COR-L47 (cell line): Measurements from ENCODE around the gene C1orf116.

Experiments used
- DNase-seq: peaks from one replicate; lab custom pipeline; 2025; lab: John Stamatoyannopoulos, UW

The C1orf116 gene

DNA sequence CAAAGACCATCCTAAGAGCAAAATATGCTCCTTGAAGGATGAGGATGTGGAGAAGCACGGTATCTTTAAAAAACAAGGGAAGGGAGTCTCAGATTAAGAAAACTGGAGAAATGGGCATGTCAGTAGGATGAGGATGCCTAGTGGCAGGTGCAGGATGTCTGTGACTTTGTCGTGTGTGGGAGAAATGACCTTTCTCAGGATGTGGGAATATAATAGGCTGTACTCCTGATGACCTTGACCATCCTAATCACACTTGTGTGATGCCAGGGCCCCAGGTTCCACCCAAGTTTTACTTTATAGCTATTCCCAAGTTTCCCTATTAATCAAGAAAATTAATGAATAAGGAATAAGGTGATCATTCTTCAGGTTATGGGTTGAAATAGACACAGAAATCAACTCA, 12.9 kb downstream of the C1orf116 start:
- no peak for DNase-seq

DNA sequence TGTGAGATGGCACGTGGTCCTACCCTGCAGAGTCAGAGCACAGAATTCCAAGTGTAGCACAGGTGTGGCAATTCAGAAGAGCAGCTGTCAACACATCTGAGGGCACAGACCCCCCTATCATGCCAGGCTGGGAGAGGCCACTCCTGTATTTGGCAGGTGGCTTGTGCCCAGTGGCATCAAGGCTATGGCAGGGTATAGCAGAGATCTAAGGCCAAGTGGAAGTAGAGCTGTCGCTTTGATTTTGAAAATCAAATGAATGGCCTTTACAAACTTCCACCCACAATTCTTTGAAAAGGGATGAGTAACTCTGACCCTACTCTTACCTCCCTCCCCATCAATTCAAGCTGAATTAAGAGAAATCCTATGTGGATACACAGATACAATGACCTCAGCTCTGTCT, 13.4 kb downstream of the C1orf116 start:
- no peak for DNase-seq

DNA sequence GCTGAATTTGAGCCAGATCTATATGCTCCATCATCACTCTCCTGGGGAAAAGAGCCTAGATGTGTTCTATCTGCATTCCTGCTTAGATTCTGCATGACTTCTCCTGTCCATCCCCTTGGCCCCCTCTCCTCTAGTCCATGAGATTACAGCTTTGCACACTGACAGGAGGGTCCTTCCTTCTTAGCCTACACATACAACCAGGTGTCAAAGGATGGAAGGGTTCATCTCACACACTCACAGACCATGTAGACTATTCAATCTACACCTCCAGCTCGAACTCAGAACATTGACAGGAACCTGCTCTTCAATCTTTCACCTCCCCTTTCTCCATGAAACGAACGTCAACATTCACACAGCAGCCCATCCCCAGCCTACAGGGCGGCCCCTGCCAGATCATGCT, 13.8 kb downstream of the C1orf116 start:
- no peak for DNase-seq

DNA sequence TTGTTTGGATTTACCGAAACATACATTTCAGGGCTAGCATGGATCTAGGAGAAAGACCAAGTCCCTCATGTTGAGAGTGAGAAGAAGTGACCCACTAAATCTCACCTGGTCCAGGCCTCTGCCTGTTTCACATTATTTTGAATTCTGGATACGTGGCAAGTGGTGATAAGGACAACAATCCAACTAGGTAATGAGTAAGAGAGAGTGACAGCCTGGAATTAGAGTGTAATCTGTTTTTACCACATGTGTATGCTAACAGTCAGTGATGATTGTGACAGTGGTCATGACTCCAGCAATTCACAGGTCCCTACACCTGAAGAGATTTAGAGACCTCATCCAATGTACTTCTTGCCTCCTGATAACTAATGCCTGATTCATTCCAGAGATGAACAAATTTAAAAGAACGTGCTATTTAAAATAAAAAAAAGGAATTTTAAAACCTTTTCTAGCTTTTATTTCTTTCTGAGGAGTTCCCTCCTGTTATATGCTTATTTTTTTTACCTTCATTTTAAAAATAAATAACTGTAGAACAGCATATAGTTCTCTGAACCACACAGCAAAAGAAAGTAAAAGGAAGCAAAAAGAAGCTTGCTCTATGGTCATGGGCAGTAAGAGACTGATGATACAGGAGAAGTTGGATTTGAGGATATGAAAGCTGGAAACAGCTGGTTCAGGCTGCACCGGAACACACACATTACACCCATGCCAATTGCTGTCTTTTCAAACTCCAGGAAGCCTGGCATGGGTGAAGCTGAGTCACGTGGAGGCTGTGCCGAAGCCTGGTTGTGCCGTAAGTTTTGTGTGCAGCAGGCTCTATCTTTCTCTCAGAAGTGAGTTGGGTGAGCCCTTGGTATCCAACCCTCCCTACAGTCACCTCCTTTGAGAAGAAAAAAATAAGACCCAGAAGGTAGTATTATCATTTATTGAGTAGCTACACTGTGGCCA, 14.7 kb downstream of the C1orf116 start:
- no peak for DNase-seq

DNA sequence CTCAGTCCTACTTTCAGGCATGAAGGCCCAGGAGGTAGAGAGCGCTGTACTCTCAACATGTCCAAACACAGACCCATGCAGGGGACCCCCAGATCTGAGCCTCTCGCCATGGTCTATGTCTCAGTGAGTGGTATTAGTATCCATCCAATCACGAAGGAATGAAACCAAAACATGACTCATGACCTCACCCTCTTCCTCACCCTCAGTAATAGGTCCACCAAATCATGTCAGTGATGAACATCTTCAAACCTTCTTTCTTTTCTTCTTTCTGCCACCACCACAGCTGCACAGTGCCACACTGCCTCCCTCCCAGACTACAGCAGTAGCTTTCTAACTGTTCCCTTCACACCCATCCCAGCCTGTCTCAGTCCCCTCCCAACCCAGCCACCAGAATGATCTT, 16.8 kb downstream of the C1orf116 start:
- DNase-seq = no peak

DNA sequence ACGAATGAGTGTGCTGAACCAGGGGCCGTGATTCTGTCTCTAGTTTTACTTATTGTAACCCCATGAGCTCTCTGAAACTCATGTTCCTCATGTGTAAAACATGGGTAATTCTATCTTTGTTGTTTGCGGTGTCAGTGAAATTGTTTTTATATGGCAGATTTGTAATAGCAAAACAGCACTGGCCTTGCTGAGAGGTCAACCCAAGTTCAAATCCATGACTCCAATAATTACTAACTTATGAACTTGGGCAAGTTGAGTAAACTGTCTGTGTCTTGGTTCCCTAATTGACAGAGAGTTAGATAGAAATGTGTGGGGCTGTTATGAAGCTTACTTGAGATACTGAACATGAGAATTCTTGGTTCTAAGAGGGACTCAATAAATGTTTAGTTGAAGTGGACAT, 17.8 kb downstream of the C1orf116 start:
- DNase-seq = no peak

DNA sequence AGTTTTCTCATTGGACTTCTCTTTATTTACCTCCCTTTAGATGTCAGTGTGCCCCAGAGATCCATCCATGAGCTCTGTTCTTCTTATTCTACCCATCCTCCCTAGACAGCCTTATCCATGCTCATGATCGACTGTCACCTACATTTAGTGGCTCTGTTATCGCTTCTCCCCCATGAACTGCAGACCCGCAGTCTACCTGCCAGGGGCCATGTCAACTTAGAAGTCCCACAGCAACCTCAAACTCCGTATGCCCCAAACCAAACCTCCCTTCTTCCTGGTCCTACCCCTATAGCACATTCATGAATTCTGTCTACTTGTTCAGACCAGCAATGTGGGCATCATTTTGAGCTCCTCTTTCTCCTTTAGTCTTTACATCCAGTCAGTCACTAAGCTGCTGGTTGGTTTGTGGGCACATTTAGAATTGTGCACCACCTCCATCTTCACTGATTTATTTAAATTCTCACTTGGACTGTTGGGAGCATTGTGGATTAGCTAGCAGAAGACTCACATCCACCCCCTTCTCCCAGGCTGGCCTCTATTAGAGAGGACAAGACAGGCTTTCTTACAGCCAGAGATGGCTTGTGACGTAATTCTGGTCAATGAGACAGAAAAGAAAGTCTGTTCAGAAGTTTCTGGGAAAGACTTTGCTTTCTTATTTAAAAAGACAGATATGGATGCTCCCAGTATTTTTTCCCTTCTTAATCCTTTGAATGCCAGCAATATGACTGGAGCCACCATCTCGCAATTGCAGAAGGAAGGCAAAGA, 19.1 kb downstream of the C1orf116 start:
- no peak for DNase-seq

DNA sequence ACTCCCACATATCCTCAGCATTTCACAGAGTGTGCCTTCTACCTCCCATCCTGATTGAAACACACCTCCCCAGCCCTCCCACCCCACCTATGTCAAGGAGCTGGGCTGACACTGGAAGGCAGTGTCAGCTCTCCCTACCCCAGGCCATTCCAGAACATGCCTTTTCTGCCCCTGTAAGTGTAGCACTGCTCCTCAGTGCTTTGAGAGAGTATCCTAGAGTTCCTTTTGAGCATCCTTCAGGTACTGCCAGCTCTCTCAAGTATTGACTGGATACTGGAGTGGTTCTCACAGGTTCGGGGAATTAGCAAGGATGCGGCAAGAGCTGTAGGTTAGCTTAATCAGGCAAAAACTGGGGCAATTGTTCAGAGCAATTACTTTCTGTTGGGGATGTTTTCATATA, 21.8 kb downstream of the C1orf116 start:
- DNase-seq = no peak

DNA sequence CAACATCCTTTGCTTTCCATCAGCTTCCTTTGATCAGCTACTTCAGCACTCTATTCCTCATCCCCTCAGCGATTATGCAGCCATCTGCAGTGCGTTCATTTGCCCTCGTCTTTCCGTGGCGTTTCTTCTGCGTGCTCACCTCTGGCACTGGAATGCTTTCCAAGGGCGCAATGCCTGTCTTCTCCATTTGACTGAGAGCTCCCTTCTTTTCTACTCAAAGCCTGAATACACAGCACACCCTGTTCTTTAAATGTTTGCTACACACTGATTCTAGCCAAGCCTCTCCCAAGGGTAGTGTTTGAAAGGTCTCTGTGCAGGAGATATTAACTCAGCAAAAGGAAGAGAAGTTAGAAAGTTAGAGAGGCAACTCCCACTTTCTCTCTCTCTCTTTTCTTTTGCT, 22.6 kb downstream of the C1orf116 start:
- DNase-seq = no peak

DNA sequence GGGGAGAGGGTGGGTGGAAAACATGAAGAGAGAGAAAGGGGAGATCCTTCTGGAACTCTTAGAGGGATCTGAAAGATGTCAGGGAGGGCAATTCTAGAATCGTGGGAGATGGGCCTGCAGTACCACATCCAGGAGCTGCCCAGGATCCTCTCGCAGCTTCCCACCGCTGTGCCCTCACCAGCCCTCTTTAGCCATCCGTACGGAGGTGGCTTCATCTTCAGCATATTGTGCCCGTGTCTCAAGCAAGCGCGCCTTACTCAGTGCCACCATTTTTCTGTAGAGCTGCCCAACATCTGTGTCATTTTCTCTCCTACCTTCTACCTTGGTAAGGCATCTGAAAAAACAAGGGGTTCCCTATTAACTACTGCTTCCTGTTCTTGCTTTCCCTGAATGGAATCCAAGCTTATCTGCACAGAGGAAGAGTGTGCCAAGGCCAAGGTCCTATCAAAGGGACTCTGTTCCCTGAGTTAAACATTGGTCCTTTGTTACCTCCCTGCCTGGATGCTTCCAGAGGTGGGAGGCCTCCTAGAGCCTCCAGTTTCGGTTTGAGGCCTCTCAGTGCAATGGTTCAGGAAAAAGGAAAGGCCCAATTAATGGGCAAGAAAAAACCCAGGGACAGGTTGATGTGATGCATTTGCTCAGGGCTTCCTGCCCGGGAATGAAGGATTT, 23.2 kb downstream of the C1orf116 start:
- no peak for DNase-seq

DNA sequence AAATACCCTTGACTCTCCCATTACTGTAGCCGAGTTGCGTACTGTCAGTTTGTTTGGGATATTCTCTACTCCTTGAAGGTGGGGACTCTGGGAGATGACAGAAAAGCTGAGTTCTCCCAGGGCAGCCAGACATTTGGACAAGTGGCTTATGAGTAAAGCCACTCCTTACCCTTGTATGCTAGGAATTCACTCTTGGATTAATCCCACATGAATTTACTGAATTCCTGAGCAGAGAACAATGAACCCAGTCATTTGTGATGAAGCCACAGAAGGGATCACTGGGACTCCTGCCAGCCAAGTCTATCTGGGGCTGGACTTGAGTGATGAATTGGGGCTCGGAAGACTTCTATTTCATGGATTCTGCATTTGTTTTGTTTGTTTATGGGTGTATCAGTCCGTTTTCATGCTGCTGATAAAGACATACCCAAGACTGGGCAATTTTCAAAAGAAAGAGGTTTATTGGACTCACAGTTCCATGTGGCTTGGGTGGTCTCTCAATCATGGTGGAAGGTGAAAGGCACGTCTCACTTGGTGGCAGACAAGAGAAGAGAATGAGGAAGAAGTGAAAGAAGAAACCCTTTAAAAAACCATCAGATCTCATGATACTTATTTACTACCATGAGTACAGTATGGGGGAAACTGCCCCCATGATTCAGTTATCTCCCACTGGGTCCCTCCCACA, 25.1 kb downstream of the C1orf116 start:
- no peak for DNase-seq

DNA sequence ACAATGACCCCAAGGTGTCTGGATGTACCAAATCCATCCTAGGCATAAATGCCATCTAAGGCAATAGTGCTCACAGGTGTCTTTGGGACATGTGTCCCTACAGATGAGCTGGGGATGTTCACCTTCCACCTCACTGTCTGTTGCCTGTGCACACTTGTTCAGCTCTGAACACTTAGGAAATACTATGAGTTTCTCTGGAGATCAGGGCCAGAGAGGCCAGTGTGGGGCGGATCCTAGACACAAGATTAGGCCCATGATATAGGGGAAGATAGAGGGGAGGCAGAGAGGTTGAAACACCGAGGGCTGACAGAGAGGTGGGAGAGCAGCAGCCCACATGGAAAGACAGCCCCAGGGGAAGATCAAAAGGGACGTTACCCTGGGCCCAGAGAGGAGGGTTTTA, 25.6 kb downstream of the C1orf116 start:
- no peak for DNase-seq

DNA sequence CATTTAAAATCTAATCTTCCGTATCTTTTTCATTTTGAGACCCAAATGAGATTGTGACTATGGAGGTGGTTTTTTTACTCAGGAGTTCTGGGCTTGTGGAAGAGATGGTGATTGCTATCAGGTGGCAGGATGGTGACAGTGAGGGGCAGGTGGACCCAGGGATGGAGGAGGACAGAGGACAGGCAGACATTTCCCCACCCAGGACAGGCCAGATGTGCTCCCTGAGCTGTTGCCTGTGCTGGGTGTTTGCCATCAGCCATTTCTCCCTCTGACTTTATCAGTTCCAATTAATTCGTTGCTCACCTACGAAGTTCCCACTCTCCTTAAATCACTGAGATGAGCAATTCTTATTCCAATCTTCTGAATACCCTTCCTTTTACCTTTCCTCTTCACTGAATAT, 26.5 kb downstream of the C1orf116 start:
- no peak for DNase-seq

DNA sequence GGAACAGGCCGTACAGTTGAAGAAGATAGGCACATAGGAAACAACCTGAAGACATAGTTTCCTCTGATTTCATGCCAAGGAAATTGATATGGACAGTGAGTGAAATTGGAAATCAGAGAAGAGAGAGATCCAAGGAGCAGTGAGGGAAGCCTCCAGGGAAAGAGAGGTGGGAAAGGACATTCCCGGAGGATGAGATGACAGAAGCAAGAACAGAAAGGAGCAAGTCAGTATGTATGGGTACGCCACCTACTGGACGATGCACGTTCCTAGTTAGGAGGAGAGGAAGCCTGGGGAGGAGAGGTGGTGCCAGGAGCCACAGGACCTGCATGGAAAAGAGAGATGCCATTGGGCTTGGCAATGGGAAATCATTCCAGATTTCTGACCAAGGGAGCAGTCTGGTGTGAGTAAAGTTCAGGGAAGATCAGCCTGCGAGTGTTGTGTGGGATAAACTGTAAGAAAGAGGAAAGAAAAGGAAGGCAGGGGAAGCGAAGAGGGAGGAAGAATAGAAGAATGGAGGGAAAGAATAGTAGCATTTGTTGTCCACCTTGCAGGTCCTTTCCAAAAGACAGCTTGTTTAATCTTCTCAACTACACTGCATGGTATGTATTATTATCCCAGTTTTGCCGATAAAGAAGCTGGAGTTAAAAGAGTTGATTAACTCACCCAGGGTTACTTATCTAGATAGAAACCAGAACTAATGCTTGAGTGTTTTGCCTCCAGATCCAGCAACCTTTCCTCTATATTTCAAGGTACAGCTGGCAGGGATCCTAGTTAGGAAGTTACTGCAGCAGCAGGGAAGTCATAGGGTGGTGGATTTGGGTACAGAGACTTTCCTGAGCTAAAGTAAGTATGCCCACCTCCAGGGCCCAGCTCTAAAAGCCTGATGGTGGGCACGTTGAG, 27.4 kb downstream of the C1orf116 start:
- peak; percentile 53 for DNase-seq

DNA sequence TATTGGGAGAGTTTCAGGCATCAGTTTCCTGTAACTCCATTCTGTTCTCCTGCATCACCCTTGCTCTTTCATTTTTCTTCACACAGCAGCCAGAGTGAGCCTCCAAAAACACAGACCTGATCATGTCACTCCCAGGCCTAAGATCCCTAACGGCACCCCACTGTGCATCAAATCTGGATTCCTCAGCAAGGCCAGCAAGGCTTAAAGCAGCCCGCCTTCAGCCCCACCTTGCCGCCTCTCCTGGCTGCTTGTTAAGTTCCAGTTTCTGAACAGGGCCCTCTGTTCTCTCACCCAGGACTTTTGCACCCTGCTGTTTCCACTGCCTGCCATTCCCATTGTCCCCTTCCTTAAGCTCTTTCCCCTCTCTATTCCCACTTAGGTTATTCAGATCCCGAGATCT, 29.3 kb downstream of the C1orf116 start:
- DNase-seq = no peak

DNA sequence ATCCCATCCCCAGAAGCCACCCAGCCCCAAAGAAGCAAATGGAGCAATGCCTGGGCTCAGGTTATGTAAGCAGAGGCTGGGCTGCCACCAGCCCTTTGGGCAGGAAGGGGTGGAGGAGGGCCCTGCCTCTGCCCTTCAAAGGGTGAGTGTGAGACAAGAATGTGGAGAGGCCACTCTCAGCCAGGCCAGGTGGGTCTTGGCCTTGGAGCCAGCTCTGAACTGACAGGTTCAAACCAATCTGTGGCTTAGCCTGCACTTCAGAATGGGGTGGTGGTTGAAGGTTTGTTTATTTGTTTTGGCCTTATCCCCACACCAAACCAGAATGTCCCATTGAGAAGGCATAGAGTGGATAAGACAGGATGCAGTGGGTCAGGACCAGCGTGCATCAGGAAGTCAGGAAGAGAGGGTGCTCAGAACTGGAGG, 29.8 kb downstream of the C1orf116 start:
- no peak for DNase-seq

DNA sequence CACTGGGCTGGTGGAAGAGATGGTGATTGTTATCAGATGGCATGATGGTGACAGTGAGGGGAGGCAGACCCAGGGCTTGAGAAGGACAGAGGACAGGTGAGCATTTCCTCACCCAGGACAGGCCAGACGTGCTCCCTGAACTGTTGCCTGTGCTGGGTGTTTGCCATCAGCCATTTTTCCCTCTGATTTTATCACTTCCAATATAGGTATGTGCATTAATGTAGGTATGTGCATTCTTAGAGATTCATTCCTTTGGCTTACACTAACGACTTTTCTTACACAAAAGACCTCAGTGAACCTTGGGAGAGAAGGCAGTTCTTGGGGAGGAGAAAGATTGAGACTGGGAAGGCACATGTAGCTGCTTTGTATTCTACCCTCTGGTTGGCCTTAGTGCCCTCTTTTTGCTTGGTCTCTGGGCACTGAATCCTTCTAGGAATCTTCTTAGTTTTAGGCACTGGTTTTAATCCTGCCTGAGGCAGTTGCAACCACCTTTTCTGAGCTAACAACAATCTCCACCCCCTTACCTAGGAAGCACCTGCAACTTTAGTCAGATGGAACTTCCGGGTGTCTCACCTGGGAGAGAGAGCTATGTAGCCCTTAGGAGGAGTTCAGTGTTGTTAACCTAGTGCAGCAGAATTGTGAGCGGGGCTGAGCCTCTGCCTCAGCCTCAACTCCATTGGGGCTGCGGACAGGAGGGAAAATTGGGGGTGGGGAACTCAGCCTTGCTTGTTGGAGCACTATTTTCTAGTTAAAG, 30.9 kb downstream of the C1orf116 start:
- DNase-seq = no peak

DNA sequence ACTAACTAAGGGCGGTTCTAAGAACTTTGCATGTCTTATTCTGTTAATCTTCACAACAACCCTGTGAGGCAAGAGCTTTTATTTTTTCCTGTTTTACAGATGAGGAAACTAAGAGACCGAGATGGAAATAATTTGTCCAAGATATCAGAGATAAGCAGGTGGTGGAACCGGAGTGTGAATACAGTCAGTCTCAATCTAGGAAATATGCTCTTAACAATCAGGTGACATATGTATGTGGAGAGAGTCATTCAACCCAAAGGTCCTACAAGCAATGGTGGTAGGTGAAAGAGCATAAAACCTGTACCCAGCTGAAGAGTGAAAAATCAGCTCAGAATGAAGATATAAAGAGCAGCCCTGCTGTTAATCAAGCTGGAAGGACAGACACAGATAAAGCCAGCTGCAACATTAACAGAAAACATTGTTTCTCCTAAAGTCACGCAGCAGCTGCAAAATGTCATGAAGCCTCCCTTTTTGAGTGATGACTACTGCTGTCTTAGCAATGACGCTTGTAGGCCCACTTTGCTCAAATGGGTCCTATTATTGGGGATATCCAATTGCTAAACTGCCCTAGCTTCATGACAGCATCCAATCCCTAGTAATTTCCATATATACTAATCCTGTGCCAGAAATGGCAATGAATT, 31.8 kb downstream of the C1orf116 start:
- DNase-seq = no peak

DNA sequence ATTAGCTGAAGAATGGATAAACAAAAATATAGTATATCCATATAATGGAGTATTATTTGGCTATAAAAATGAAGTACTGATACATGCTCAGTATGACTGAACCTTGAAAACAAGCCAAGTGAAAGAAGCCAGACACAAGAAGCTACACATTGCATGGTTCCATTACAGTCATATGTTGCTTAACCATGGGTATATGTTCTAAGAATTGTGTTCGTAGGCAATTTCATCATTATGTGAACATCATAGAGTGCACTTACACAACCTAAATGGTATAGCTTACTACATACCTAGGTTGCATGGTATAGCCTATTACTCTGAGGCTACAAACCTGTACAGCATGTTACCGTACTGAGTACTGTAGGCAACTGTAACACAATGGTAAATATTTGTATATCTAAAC, 33.7 kb downstream of the C1orf116 start:
- no peak for DNase-seq

DNA sequence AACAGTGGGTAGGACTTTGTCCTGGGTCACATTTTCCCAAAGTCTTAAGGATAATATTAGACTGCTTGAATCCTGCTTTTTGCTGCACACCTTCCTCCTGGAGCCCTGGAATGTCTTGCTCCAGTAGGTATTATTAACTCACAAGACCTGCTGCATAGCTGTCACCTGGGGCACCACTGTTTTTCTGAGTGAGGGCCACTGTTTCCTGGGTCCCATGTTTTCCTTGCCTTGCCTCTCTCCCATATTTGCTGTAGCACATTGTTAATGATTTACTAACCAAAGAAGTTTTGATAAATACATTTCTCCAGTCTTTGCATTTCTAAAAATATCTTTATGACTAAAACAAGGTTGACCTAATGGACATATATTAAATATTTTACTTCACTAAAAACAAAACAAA, 39.8 kb downstream of the C1orf116 start:
- DNase-seq = no peak
